C4-2B (cell line): Measurements from ENCODE around the gene HHIPL1.

ENCODE experiments used
- H3K27ac ChIP-seq: fragments of 450-650 bp; 2 replicates; pipeline ENCODE4 v1.5.1; 2017
- CTCF ChIP-seq: fragments of 450-650 bp; conservative IDR thresholded peaks from 2 replicates; pipeline ENCODE4 v1.5.1; 2017; ENCODE audit warnings: mild to moderate bottlenecking
- ZFX ChIP-seq: fragments of 450-650 bp; IDR thresholded peaks from 2 replicates; pipeline ENCODE4 v1.6.1; 2017

The HHIPL1 gene

GRCh38 chr14:99698236-99698635 is 53.3 kb downstream of the HHIPL1 start:
- TF ChIP-seq CTCF (no peak), ZFX (no peak)
- no peak overlapping the region for H3K27ac ChIP-seq

- H3K27ac ChIP-seq, result no peak overlapping the region
- TF ChIP-seq CTCF, result no peak
- TF ChIP-seq ZFX, result no peak
Measured at GRCh38 chr14:99698642-99699041, 53.7 kb downstream of the HHIPL1 start.

- no peak overlapping the region for H3K27ac ChIP-seq
- TF ChIP-seq CTCF (no peak), ZFX (no peak)
Measured at GRCh38 chr14:99699085-99699760, 54.3 kb downstream of the HHIPL1 start.

GRCh38 chr14:99699861-99700260 is 54.9 kb downstream of the HHIPL1 start:
- no peak overlapping the region for H3K27ac ChIP-seq
- TF ChIP-seq CTCF (no peak), ZFX (no peak)

- H3K27ac ChIP-seq, result no peak overlapping the region
- TF ChIP-seq ZFX, result no peak
- TF ChIP-seq CTCF, result no peak
Measured at GRCh38 chr14:99700379-99700778, 55.5 kb downstream of the HHIPL1 start.

GRCh38 chr14:99701260-99701659 is 56.3 kb downstream of the HHIPL1 start:
- no peak for TF ChIP-seq CTCF
- no peak for TF ChIP-seq ZFX
- no peak overlapping the region for H3K27ac ChIP-seq

- H3K27ac ChIP-seq, result no peak overlapping the region
- TF ChIP-seq CTCF, result no peak
- TF ChIP-seq ZFX, result no peak
Measured at GRCh38 chr14:99702115-99702514, 57.2 kb downstream of the HHIPL1 start.
